Activated CD4-positive, alpha-beta T cell treated with anti-CD3 and anti-CD28 coated beads, Interleukin-2, amount 50 U/mL, for 4 hours (primary cell): Measurements from ENCODE around the gene DTNB.
A peak's percentile ranks its signal among the peaks of the same experiment; 100 is the strongest.

Experiments used
- DNase-seq, 2 experiments: peaks; one replicate each; pipeline ENCODE4 v3.0.0-alpha.2; 2020

The DTNB gene

GRCh38 chr2:25337276-25337675 lies 336.1 kb downstream of the DTNB start:
- DNase-seq = no peak

- no peak for DNase-seq
Observed at GRCh38 chr2:25336383-25336841, 337.0 kb downstream of the DTNB start.

- no peak for DNase-seq
Observed at GRCh38 chr2:25335971-25336370, 337.4 kb downstream of the DTNB start.

- DNase-seq = no peak
Observed at GRCh38 chr2:25335204-25335603, 338.2 kb downstream of the DTNB start.

DNA sequence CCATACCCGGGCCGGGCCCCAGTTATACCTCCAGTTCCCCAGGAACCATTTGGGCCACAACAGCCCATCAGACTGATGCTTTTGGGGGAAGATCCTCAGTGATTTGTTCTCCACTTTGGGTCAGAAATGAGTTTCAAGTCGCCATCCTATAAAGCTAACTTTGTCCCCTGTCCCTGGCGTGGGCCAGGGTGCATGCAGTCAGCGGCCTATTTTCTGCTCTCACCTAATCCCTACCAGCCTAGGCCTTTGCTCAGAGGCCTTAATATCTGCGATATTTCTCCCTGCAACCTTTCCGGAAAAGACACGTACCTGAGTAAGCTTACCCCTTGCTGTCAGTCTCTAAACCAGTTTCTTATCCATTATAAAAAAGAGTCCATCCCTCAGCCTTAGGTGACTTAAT lies 338.9 kb downstream of the DTNB start:
- DNase-seq = no peak

- DNase-seq = no peak
Observed at GRCh38 chr2:25333981-25334380, 339.4 kb downstream of the DTNB start.

DNA sequence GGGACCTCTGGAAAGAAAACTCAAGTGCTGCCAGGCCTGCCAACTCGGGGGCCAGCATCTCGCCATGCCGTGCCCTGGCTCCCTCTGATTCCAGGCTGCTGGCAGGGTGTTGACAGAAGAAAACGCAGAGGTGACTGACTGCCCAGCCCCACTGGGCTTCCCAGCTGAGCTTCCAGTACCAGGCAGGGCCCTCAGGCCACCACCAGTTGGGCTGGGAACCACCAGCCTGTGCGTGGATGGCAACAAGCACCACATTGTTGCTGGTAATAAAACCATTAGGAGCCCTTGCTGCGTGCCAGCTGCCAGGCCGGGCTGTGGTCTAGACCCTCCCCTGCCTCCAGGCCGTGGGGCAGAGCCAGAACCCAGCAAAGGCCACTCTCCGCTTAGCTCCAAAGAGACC lies 340.8 kb downstream of the DTNB start:
- DNase-seq = no peak

DNA sequence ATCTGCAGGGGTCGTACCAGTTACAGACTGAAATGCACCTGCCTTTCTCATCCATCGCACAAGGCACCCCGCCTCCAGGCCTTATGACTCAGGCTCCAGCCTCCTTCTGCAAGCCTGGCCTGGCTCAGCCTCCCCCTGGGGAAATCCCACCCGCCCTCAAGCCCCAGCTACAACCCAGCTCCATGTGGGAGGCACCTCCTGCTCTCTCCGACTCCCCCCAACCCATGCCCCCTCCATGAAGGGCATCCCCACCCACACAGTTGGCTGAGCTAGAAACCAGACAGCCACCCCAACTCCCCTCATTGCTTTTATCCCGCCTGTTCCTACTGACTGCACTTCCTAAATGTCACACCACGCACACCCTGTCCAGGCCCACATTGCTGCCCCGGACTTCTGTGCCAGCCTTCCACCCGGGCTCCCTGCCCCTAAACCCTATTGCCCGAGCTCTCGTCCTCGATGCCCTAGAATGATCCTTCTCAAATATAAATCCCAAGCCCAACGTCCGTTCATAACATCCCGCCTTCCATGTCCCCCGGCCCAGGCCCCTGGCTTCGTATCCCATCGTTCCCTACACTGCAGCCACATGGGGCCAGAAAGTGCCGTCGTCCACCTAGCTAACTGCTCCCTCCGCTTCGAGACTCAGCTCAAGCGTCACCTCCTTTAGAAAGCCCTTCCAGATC lies 341.6 kb downstream of the DTNB start:
- peak; percentile 67 to 78 for DNase-seq

- DNase-seq = no peak
Observed at GRCh38 chr2:25330937-25331336, 342.4 kb downstream of the DTNB start.

- no peak for DNase-seq
Observed at GRCh38 chr2:25330273-25330672, 343.1 kb downstream of the DTNB start.

DNA sequence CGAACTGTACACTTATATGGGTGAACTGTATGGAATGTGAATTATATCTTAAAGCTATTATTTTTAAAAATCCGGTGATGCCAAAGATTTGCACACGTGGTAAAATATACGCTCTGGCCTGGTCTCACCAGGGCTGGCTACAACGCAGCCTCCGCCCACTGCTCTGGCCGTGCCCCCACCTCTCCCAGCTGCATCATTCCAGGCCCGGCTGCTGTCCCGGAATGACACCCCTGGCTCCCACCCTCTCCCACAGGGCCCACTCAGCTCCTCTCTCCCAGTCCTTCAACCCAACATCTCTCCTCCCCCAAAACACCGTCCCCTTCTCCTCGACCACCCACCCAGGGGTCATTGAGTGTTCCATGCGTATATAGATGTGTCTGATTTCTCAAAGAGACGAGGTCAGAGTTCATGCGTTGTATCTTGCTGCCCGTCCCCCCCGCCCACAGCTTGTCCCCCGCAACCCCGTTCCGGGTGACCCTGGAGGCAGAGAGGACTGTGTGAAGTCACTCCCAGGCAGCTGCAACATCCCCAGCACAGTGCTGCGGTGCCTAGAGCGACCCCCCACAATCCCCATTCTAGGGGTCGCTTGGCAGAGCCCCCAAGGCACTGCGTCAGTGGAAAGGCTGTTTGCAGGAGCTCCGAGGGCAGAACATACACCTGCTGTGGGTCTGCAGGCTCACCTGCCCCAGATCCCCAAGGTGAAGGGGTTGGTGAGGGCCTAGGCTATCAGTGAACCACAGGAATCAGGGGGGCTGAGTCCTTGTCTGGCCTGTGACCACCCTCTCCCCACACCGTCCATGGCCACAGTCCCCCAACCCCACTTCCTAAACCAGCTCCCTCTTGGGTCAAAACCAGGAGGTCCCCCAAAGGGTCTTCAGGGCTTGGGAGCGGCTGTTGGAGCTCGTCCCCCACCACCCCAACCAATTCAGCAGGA lies 345.0 kb downstream of the DTNB start:
- no peak for DNase-seq
